Fibroblast of skin of right biceps (primary cell): ENCODE results near the gene CDK11B.
A peak's percentile ranks its signal among the peaks of the same experiment; 100 is the strongest.
"Not testable (repeated sequence)": the region's sequence is repeated elsewhere in the genome, so short reads cannot be mapped to it uniquely, and the experiment has no call there.

ENCODE experiments used
- DNase-seq: peaks from one replicate; pipeline ENCODE4 v3.0.0-alpha.2; 2013

CDK11B gene

DNA sequence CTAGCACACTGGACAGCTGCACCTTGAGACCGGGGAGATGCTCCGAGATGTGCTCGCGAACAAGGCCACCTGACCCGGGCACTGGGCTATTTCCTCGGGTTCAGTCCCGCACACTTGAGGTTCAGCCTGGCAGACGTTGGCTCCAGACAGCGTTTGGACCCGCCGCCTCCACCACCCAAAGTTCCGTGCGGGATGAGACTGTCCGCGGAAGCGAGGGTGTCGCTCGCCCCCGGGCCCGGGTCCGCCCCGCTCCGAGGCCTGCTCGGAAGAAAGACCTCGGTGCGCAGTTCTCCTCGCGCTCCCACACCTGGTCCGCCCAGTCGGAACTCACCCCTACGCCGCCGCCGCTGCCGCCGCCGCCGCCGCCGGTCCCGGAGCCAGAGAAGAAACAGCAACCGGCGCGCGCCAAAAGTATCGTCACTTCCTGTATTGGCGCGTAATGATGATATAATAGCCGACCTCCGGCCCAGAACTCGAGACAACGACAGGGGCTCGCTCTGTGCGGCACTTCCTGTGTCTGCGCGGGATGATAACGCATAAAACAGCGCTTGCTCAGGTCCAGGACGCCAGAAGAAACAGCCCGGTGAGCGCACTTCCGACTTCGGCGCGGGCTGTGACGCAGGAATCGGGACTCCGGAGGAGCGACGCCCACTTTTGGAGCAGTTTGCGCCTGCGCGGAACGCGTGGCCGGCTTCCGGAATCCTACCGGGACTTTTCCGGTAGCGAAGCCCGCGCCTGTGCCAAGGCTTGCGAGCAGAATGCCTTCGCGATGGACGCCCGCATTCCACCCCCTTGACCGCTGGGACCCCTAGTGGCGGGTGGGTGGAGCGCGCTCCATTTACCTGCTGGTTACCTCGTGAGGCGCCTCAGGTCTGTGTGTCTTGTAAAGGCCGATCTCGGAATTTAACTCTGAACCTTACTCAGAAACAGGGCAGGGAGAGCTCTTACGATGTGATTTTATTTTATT, at the start of gene CDK11B:
TSS of gene CDK11B (minus strand) at position 422 of the 967 bp plus-strand sequence. CDS start 1,519 bp downstream, outside the sequence.
- DNase-seq, result peak; percentile 99

DNA sequence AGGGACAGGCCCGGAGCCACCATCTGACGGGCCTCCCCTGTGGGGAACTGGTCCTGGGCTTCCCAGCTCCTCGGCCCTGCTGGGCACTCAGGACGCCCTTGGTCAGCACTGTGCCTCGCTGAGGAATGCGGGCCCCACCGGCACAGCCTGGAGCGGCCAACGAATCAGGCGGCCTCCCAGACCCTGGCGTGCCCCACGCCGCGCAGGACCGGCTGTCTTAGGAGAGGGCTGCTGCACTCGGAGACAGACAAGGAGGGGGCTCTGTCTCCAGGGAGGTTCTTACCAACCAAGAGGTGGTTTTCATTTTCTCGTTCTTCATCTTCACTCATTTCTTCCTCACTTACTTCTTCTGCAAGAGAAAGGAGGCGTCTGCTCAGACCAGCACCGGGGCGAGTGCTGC, 49.1 kb upstream of the CDK11B start:
- not testable (repeated sequence) for DNase-seq

DNA sequence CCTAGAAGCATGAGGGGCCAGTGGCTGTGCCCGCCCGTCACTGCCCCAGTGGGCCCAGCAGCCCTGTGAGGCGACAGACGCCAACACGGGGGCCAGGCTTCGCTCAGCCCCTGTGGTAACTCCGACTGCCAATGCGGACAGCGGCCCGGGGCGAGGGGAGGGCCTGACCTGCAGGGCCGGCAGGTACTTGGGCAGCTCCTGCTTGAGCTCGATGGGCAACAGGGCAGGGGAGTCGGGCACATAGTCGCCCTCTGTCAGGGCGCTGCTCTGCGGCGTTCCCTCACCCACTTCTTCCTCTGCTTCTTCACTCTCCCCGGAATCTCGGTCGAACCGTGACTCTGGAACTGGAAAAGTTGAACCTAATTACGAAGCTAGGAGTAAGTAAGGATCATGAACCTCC, 48.4 kb upstream of the CDK11B start:
- not testable (repeated sequence) for DNase-seq

DNA sequence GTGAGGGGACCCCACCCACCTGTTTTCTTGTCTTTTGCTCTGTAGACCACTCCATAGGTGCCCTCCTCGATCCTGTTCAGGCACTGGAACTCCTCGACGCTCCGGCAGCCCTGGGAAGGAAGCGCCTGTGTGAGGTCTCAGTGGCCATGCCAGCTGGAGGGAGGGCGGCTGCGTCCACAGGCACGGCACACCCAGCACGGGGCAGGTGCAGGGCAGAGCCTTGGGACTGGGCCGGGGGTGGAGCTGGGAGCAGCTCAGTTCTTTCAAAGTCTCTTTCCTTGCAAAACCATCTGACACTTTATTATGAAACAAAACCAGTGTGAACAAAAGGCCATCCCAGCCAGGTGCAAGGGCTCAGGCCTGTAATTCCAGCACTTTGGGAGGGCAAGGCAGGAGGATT, 46.8 kb upstream of the CDK11B start:
- DNase-seq, result not testable (repeated sequence)

DNA sequence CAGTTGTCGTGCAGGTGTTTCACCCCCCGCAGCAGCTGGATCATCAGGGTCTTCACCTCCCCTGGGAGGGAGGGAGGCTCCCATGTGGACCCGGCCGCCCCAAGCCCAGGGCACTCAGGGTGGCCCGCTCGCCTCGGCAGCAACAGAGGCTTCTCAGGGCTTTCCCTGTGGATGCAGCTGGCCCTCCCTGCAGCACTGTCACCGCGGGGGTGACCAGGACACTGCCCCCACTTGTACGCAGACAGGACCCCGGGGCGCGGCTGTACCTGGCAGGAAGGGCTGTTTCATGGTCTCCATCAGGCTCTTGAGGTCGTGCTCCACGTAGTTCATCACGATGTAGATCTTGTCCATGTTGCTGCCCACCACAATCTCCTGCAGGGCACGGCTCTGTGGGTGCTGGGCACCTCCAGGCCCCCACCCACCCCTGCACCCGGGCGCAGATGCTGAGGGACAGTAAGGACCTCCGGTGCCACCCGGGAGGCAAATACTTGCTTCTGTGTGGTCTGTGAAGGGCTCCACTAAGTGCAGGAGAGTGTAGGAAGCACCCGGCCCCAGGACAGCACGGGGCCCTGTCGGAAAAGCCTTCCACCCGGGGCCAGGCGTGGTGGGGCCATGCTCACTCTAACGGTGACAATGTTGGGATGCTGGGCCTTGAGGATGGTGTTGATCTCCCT, 45.6 kb upstream of the CDK11B start:
- DNase-seq, result not testable (repeated sequence)

DNA sequence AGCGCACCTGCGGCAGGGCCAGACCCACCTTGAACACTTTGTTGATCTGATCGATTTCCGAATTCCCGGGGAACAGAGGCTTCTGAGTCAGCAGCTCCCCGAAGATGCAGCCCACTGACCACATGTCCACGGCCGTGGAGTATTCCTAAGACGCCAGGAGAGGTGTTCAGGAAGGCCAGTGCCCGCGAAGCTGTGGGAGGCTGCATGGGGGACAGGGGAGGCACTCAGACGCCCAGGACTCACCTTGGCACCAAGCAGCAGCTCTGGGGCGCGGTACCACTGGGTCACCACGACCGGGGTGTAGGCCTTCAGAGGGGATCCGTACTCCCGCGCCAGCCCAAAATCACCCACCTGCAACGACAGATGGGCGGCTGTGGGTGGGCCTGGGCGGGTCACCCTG, 45.0 kb upstream of the CDK11B start:
- no peak for DNase-seq

DNA sequence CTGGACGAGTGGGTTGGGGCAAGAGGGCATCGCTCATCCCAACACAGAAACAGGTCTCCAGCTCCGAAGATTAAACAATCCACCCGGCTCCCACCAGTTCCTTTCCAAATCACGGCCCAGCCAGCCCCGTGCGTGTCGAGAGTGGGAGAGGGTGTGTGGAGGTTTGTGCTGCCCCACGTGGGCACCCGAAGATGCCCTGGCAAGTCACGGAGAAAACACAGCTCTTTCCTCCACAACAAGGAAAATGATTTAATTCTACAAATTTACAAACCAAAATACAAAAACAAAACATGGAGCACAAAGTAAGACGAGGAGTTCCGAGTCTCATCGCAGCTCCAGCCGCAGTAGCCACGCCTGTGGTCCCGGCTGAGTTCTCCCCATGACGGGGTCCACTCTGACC, 43.7 kb upstream of the CDK11B start:
- not testable (repeated sequence) for DNase-seq

DNA sequence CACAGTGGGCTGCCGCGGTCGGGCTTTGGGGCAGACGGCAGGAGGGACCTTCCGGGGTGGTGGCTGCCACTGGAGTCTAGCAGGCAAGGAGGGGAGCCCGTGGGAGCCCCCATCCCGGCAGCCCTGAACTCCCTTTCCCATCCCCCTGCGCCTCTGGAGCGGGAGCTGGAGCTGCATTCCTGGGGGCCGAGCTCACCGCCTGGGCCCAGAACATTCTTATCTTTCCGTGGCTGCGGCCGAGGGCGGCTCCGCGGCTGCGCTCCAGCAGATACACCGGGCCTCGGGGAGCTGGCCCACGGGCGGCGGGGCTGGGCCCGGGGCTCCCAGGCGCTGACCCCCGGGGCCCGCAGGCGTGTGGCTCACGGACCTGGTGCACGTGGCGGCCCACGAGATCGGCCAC, 41.8 kb upstream of the CDK11B start:
- not testable (repeated sequence) for DNase-seq

DNA sequence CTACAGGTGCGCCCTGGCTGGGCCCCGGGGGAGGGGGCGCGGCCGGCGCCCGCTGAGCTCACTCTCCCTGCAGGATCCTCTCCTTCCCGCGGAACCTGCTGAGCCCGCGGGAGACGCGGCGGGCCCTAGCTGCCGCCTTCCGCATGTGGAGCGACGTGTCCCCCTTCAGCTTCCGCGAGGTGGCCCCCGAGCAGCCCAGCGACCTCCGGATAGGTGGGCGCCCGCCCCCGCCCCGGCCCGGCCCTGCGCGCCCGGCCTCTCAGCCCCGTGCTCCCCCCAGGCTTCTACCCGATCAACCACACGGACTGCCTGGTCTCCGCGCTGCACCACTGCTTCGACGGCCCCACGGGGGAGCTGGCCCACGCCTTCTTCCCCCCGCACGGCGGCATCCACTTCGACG, 41.3 kb upstream of the CDK11B start:
- not testable (repeated sequence) for DNase-seq

DNA sequence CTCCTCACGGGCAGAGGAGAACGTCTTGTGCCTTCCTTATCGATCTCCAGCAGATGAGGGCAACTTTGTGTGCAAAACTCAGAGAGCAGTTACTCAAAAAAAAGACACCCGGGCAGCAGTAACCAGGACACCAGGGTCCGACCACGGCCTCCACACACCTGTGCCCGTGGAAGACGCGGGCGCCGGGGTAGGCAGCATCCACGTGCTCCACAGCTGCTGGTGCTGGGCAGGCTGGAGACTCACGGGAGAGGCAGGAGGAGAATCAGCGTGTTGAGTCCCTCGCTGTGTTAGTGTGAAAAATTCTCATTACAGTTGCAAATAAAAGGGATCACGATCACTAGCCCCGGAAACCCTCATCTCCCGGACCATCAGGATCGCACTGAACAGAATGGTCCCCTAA, 40.3 kb upstream of the CDK11B start:
- DNase-seq, result not testable (repeated sequence)

DNA sequence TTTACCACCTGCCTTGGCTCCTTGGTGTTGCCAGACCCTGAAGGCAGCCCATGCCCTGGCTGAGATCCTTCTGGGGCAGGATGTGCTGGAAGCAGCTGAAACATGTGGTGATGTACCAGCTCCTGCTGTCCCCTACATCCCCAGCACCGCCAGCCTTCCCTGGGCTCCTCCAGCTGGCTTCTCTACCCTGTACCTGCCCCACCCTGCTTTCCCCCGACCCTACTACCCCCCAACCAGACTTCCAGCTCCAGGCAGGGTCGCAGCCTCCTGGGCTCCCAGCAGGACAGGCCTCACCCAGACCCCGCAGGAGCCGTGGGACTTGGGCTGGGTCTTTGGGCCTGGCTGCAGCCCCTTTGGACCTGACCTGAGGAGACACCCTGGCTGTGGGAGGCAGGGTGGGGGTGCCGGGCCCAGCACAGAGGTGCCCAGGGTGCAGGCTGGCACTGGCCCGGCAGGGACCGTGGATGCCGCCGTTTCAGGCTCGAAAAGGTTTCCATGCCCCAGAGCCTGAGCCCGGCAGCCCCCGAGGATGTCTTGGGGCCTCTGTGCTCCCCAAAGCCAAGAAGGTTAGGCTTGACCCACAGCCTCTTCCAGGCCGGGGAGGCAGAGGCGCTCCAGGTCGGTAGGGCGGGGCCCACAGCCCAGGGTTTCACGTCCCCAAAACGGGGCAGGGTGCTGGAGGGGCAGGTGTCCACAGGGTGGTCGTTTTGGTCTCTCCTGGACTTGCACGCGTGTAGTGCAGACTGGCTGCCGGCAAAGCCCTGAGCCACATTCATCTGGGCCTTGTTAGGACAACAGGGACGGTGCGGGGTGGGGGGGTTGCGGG, 38.8 kb upstream of the CDK11B start:
- DNase-seq, result not testable (repeated sequence)

DNA sequence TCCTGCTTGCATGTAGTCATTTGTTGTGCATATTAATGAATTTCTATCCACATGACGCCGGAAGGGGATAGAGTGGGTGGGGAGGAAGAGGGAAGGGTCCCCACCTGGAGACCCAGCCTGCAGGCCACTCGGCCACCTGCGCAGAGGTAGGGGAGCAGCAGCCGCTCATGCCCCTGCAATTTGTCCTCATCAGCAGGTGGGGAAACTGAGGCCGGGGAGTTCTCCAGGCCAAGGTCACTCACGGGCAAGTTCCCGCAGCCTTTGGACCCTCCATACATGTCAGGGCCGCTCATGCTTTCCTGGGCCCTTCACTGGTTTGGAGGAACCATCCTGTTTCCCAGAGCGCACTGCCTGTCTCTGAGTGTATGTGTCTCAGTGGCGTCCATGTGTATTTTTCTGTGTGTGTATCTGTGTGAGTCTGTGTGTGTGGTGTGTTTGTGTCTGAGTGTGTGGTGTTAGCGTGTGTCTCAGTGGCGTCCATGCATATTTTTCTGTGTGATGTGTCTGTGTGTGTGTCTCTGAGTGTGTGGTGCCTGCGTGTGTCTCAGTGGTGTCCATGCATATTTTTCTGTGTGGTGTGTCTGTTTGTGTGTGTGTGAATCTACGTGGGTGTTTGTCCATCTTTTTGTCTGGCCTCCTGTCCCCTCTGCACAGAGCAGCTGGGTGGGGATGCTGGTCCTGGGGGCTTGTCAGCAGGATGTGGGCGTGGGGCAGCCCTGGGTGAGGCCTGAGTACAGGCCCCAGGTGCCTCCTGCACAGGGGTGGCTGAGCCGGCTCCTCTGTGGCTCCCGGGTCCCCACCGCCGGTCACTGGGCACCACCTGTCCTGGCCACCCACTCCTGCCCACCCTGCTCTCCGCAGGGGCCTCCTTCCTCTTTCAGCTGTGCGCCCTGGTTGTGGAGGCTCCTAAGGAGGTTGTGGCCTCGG, 37.9 kb upstream of the CDK11B start:
- not testable (repeated sequence) for DNase-seq

DNA sequence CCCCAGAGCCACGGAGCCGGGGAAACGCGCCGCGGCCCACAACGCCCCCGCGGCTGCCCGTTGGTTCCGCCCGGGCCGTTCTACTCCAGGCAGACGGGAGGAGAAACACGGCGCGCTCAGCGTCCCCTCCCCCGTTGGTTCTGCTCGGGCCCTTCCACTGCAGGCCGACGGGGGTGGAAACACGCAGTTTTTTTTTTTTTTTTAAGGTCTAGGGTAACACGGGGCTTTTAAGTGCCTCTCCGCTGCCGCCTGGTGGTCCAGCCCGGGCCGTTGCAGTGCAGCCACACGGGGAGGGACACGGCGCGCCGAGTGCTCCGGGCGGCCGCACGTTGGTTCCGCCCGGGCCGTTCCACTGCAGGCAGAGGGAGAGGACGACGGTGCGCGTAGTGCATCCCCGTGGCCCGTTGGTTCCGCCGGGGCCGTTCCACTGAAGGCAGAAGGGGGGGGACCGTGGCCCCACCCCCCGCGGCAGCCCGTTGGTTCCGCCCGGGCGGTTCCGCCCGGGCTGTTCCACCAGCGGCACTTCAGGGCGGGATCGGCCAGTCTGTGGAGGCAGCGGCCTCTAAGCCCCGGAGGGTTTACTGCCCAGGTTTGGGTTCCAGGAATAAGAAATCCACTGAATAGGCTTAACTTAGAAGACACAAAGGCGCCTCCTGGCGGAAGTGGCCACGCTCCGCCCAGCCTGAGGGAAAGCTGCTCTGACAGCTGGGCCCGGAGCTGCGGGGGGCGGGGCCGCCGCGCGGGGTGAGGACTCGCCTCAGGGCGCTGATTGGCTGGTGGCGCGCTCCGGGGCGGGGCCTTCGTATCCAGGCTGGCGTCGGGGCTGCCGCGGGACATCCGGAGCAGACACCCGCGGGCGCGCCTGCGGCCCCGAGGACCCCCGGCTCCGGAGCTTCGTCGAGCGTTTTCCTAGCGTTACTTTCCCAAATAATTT, 34.2 kb upstream of the CDK11B start, which contains the start of gene SLC35E2B:
TSS of gene SLC35E2B (minus strand) at position 82 of the 934 bp plus-strand sequence. CDS start 16,096 bp downstream, outside the sequence.
- peak; percentile 93 for DNase-seq

DNA sequence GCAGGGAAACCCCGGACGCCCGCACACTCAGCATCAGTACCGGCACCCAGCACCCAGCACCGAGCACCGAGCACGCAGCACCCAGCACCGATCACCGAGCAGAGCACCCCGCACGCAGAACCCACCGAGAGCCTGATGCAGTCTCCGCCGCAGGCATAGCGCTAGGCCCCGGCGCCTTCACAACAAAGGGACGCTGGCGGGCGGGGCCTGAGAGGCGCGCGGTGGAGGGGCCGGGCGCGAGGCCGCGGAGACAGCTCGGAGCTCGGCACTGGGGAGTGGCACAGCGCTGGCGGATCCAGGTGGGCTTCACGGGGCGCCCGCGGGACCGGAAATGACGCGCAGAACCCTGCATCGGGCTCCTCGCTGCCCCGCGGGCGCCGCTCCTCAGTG, 33.5 kb upstream of the CDK11B start:
- peak; percentile 67 for DNase-seq

DNA sequence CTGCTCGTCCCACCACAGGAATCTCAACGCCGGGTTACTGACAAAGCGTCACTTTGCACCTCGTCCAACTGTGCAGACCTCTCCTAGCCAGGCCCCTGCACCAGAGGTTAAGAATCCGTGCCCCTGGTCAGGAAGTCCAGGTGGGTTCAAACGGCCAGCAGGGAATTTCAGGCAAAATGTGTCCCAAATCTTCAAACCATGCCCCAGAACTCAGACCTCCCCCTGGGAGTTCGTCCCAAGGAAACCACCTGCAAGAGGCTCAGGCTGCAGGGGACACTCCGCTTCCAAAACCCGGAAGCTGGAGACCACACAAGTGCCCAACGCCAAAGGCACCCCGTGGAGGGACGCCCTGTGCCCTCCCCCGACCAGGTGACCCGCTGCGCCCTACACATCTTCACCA, 32.6 kb upstream of the CDK11B start:
- not testable (repeated sequence) for DNase-seq

DNA sequence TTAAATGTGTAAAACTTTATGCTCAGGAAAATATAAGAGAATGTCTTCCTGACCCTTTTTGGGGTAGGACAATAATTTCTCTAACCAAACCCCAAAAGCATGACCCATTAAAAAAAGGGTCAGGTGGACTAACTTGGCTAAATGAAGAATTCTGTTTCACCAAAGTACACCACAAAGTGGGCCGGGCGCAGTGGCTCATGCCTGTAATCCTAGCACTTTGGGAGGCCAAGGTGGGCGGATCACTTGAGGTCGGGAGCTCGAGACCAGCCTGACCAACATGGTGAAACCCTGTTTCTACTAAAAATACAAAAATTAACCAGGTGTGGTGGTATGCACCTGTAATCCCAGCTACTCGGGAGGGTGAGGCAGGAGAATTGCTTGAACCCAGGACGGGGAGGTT, 30.7 kb upstream of the CDK11B start:
- not testable (repeated sequence) for DNase-seq

DNA sequence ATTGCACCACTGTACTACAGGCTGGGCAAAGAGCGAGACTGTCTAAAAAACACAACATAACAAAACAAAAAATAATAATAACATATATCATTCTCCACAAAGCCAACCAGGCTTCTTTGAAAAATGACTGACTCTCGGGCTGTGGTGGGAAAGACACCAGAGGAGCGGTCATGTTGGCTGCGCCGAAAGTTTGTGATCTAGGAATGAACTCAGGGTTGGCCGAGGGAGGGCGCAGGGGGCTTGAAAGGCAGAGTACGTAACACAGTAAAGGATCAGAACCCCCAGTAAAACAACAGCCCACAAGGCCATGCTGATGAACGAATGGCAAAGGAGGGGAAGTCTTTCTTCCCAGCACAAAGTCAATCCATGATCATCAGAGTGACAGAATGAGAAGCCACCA, 29.0 kb upstream of the CDK11B start:
- no peak for DNase-seq

DNA sequence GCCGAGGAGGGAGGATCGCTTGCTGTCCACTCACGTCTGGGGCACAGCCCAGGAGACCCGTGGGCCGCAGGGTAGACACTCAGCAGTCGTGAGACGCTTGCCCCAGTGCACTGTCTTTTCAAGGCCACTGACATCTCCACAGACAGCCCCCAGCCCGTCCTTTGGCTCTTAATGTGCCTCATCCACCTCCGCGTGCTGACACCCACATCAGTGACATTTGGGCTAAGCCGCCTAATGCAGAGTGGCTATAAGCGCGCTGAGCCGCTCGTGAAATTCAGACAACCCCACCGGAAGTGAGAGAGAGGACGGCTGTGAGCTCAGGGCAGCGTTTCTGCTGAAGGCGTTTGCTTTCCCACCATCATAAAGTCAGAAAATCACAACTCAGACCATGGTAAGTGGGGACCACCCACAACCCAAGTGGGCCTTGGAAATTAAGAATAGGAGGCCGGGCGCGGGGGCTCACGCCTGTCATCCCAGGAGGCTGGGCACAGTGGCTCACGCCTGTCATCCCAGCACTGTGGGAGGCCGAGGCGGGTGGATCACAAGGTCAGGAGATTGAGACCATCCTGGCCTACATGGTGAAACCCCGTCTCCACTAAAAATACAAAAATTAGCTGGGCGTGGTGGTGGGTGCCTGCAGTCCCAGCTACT, 25.4 kb upstream of the CDK11B start:
- DNase-seq, result no peak

DNA sequence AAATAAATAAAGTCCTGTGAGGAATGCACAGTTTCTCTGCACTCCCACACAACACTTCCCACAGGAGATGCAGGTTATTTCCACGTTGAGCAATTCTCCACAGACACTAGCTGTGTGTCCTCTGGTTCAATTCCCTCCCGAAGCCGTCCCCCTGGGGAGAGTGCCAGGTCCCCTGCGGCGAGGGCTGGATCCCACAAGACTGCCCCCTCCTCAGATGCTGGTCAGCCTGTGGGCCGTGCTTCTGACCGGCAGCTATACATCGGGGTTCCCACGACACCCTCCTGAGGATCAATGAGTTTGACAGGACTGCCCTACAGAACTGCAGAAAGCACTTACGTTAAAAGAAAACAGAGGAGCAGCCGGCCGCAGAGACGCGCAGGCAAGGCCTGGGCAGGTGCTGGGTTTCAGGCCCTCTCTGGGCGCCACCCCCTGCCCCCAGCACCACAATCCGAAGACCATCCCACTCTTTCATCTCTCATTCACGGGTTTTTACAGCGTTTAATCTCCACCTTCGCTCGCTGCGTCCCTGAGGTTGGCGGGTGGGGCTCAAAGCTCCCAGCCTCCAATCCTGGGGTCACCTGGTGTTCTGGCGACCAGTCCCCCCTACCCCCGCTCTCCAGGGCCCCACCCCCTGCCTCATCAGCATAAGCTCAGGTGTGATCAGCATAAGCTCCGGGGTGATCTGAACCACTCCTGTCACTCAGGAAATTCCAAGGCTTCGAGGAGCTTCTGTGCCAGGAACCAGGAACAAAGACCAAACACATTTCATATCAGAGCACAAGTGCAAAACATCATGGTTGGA, 24.5 kb upstream of the CDK11B start:
- no peak for DNase-seq
